K562 (cell line): ENCODE results near the gene PEPD. TPM values are rescaled to one million over a fixed set of nuclear protein-coding genes. Genes with fewer than 3 reads are reported as not detected.

Source experiments
- ATAC-seq: fragments of 200-7000 bp; cut with Tn5 transposase; 3 replicates; pipeline ENCODE4 v1.9.1; 2020; ENCODE audit warnings: moderate library complexity
- BruUV-seq: library from RNA; stranded (reverse); fragments of 400-500 nt; replicated peaks from 2 replicates; lab custom pipeline; 2021; lab: Mats Ljungman, UMichigan
- CTCF ChIA-PET: fragments of 300-600 bp; formaldehyde crosslinking; extraction: SDS; loops from one replicate; lab custom pipeline; 2021; ENCODE audit warnings: low intra/inter-chr PET ratio; lab: Yijun Ruan, JAX
- POLR2A ChIA-PET: fragments of 300-600, 350-650 bp; sonication (Branson Sonifier 250); formaldehyde crosslinking; extraction: SDS; loops from one replicate; lab custom pipeline; 2021; ENCODE audit warnings: antibody characterized with exemption, inconsistent platforms; lab: Yijun Ruan, JAX
- DNase-seq, 4 experiments: peaks; one replicate each; pipeline versions ENCODE4 v3.0.0 to v3.0.0-alpha.2; 2011 to 2018; ENCODE audit warnings: low spot score in 3 of 4, mixed read lengths in 3 of 4; ENCODE audit errors: extremely low read depth in 1 of 4
- FAIRE-seq: peaks from 2 replicates; lab custom pipeline; 2011; peaks lifted over from hg19 to GRCh38; lab: Jason Lieb, UNC
- H2AFZ ChIP-seq: 2 replicates; pipeline ENCODE4 v1.6.0; 2011; ENCODE audit warnings: low read depth, low read length, control low read depth, inconsistent platforms
- H3K27ac ChIP-seq: fragments of 200-600 bp; 3 replicates; pipeline ENCODE4 v1.8.0; 2011; ENCODE audit warnings: low read depth, mild to moderate bottlenecking, control low read depth, inconsistent platforms, low read length, moderate library complexity, mixed read lengths; ENCODE audit errors: extremely low read depth
- H3K27me3 ChIP-seq, 2 experiments: fragments of 300-600 bp in 1 of 2; 2 replicates in 1 of 2; 3 replicates in 1 of 2; pipeline versions ENCODE4 v1.6.0 to v1.8.0; 2011; ENCODE audit warnings: inconsistent platforms in 2 of 2, low read length in 2 of 2, mild to moderate bottlenecking in 1 of 2, mixed read lengths in 1 of 2, moderate library complexity in 1 of 2; ENCODE audit not compliant: control insufficient read depth in 2 of 2, insufficient read depth in 2 of 2
- H3K36me3 ChIP-seq: fragments of 300-600 bp; 3 replicates; pipeline ENCODE4 v1.8.0; 2011; ENCODE audit warnings: mild to moderate bottlenecking, low read length, inconsistent platforms; ENCODE audit not compliant: control insufficient read depth, insufficient read depth
- H3K4me1 ChIP-seq, 2 experiments: fragments of 200-600 bp in 1 of 2; replicated peaks in 1 of 2; 2 replicates in 1 of 2; 3 replicates in 1 of 2; pipeline versions ENCODE4 v1.5.1 to v1.8.0; 2011; ENCODE audit warnings: inconsistent platforms in 2 of 2, low read length in 2 of 2, mild to moderate bottlenecking in 1 of 2, mixed read lengths in 1 of 2, moderate library complexity in 1 of 2; ENCODE audit not compliant: control insufficient read depth in 2 of 2, insufficient read depth in 2 of 2
- H3K4me2 ChIP-seq: 2 replicates; pipeline ENCODE4 v1.6.1; 2011; ENCODE audit warnings: low read length, control low read depth, inconsistent platforms, mixed read lengths; ENCODE audit not compliant: insufficient read depth
- H3K4me3 ChIP-seq: fragments of 200-600 bp; sonication (generic), shearing (Covaris generic); 2 replicates; pipeline ENCODE4 v1.5.1; 2016; ENCODE audit warnings: control low read depth, inconsistent platforms
- H3K79me2 ChIP-seq: fragments of 200-600 bp; 3 replicates; pipeline ENCODE4 v1.8.0; 2011; ENCODE audit warnings: low read length, inconsistent platforms; ENCODE audit not compliant: control insufficient read depth, insufficient read depth
- H3K9ac ChIP-seq, 2 experiments: 2 replicates each; pipeline versions ENCODE4 v1.6.0 to v1.6.1; 2011; ENCODE audit warnings: low read depth in 2 of 2, low read length in 2 of 2, control low read depth in 1 of 2, inconsistent platforms in 1 of 2, mild to moderate bottlenecking in 1 of 2, mixed read lengths in 1 of 2; ENCODE audit not compliant: insufficient read depth in 1 of 2
- H3K9me1 ChIP-seq: one replicate; pipeline ENCODE4 v1.6.0; 2011; ENCODE audit warnings: inconsistent platforms, mild to moderate bottlenecking, low read length, moderate library complexity; ENCODE audit not compliant: control insufficient read depth, insufficient read depth
- H3K9me3 ChIP-seq: replicated peaks from 2 replicates; pipeline ENCODE4 v1.5.1; 2011; ENCODE audit warnings: low read depth, low read length, inconsistent platforms; ENCODE audit not compliant: control insufficient read depth, insufficient read depth
- H4K20me1 ChIP-seq: replicated peaks from 2 replicates; pipeline ENCODE4 v1.6.1; 2011; ENCODE audit warnings: low read length, inconsistent platforms, mixed read lengths; ENCODE audit not compliant: control insufficient read depth, insufficient read depth
- ATF7 ChIP-seq: fragments of 450-650 bp; IDR thresholded peaks from 2 replicates; pipeline ENCODE4 v1.7.1; 2014; ENCODE audit warnings: mild to moderate bottlenecking, moderate library complexity
- DACH1 ChIP-seq: fragments of 450-650 bp; IDR thresholded peaks from 2 replicates; pipeline ENCODE4 v1.6.1; 2018; ENCODE audit not compliant: partially characterized antibody
- FOSL1 ChIP-seq: fragments of 200-800 bp; sonication (Bioruptor generic); conservative IDR thresholded peaks from 2 replicates; pipeline ENCODE4 v1.6.1; 2016; ENCODE audit warnings: missing genetic modification characterization, missing compliant biosample characterization
- FOXP1 ChIP-seq: sonication (generic); formaldehyde crosslinking; IDR thresholded peaks from 2 replicates; pipeline ENCODE4 v1.8.0; 2022; ENCODE audit warnings: mild to moderate bottlenecking, missing genetic modification reagents
- GMEB1 ChIP-seq: fragments of 250-450 bp; sonication (Bioruptor Pico); IDR thresholded peaks from 2 replicates; pipeline ENCODE4 v1.4.0; 2020; ENCODE audit warnings: mild to moderate bottlenecking
- MTF1 ChIP-seq: fragments of 250-450 bp; sonication (Bioruptor Pico); IDR thresholded peaks from 2 replicates; pipeline ENCODE4 v1.9.0; 2021; ENCODE audit warnings: moderate library complexity, mild to moderate bottlenecking, inconsistent platforms, borderline replicate concordance
- MXI1 ChIP-seq: IDR thresholded peaks from 2 replicates; pipeline ENCODE4 v1.6.1; 2011; ENCODE audit warnings: low read depth, mild to moderate bottlenecking, improper control_type of control experiment, low read length
- MYC ChIP-seq, 2 experiments: fragments of 250-450 bp in 1 of 2; sonication (Bioruptor Pico) in 1 of 2; IDR thresholded peaks; 2 replicates each; pipeline versions ENCODE4 v1.5.1 to v1.6.1; 2012 to 2021; ENCODE audit warnings: low read depth in 2 of 2, borderline replicate concordance in 1 of 2, improper control_type of control experiment in 1 of 2, low read length in 1 of 2, mild to moderate bottlenecking in 1 of 2, moderate library complexity in 1 of 2
- OTX1 ChIP-seq: fragments of 450-650 bp; formaldehyde crosslinking; IDR thresholded peaks from 2 replicates; pipeline ENCODE4 v1.4.0; 2022; ENCODE audit warnings: mild to moderate bottlenecking
- SLC30A9 ChIP-seq: fragments of 250-450 bp; sonication (Bioruptor Pico); IDR thresholded peaks from 2 replicates; pipeline ENCODE4 v1.8.0; 2022; ENCODE audit warnings: mild to moderate bottlenecking, moderate library complexity
- TCF15 ChIP-seq: fragments of 250-450 bp; sonication (Bioruptor Pico); IDR thresholded peaks from 2 replicates; pipeline ENCODE4 v1.8.0; 2022; ENCODE audit warnings: moderate library complexity, mild to moderate bottlenecking, inconsistent platforms
- TRIM28 ChIP-seq: fragments of 450-650 bp; IDR thresholded peaks from 2 replicates; pipeline ENCODE4 v1.6.1; 2017
- ZNF184 ChIP-seq: sonication (generic); formaldehyde crosslinking; IDR thresholded peaks from 2 replicates; pipeline ENCODE4 v1.5.0; 2020; ENCODE audit warnings: missing genetic modification reagents
- ZNF347 ChIP-seq: fragments of 450-650 bp; formaldehyde crosslinking; IDR thresholded peaks from 2 replicates; pipeline ENCODE4 v1.4.0; 2020; ENCODE audit warnings: low read depth, mild to moderate bottlenecking, moderate library complexity
- ZNF584 ChIP-seq: fragments of 200-800 bp; sonication (Bioruptor generic); IDR thresholded peaks from 2 replicates; pipeline ENCODE4 v1.6.1; 2016; ENCODE audit warnings: low read depth, mild to moderate bottlenecking, missing genetic modification characterization, missing compliant biosample characterization
- WGBS: fragments of 100-300 bp; shearing (Covaris generic); methylation state at CpG from one replicate; pipeline ENCODE4 v1.1.6; 2016; ENCODE audit warnings: low coverage, mixed read lengths; ENCODE audit not compliant: insufficient coverage; ENCODE audit errors: missing lambda C conversion rate; 5-methylcytosine and 5-hydroxymethylcytosine counted together
- in situ Hi-C: fragments of 300-500 bp; cut with MboI; formaldehyde crosslinking; loops from 4 replicates; pipeline ENCODE4 v1.15.0; 2018; ENCODE audit warnings: inconsistent platforms, mixed read lengths
- intact Hi-C: fragments of 100-400 bp; cut with micrococcal nuclease; formaldehyde crosslinking; loops from 2 replicates; pipeline ENCODE4 v1.14.2; 2022
- polyA plus RNA-seq, 8 experiments: library from polyadenylated mRNA; depleted of rRNA in 4 of 8; stranded (reverse) in 5 of 8; unstranded in 3 of 8; fragments of >200 nt; fragmentation: Nextera tagmentation in 2 of 8; fragmentation: Illumina TruSeq in 1 of 8; extraction: Ambion mirVana in 2 of 8; extraction: Trizol in 1 of 8; gene quantifications; 2 replicates each; pipeline versions ENCODE4 v1.2.1 to v1.2.3, GENCODE V29; 2011 to 2014; ENCODE audit warnings: inconsistent platforms in 1 of 8, missing spikeins in 1 of 8
- total RNA-seq, 7 experiments: library from RNA; depleted of rRNA in 6 of 7; stranded (reverse); fragments of >200 nt in 6 of 7; fragmentation: Illumina TruSeq in 2 of 7; extraction: Trizol in 2 of 7; gene quantifications; 2 replicates each; pipeline versions ENCODE4 v1.2.1 to v1.2.3, GENCODE V29; 2011 to 2021; ENCODE audit warnings: low replicate concordance in 1 of 7

The PEPD gene
- total and polyA plus RNA-seq, 9 of the 15 experiments (the other 6 are each of a cell fraction or from before 2014, with no cell fraction given): 1.3 to 19.2 (median 16.0) TPM

- intact Hi-C loops (no loop called here), in situ Hi-C loops (no loop called here)
- no peak overlapping the region; a peak in 1 of 4 replicates for H3K9ac ChIP-seq
- ChIA-PET CTCF (no interaction called here), POLR2A (interaction anchor here (0.7 kb wide), 1 partner anchor 9 kb away, joined by 3 read pairs; no protein-coding TSS in a partner anchor)
- no peaks in the 10 kb centered on the region for H3K9me3 ChIP-seq
- no peak for DNase-seq
- no TSS peak for BruUV-seq
- no peaks in the 10 kb centered on the region for H3K36me3 ChIP-seq
- H3K27ac ChIP-seq: no peak overlapping the region
- WGBS: 4% methylated on average over 15 of the region's 20 CpGs
- H3K4me1 ChIP-seq: peaks cover 0 to 4% of the 10 kb centered on the region in 2 experiments; a peak in 2 of 5 replicates
- H3K79me2 ChIP-seq: no peaks in the 10 kb centered on the region
- peaks cover 18% of the 10 kb centered on the region for H4K20me1 ChIP-seq
- TF ChIP-seq FOXP1 (no peak), TCF15 (CRISPR knock-in tag) (no peak), ZNF347 (CRISPR knock-in tag) (no peak), ZNF184 (no peak), MTF1 (CRISPR knock-in tag) (no peak), SLC30A9 (CRISPR knock-in tag) (no peak), MYC (IDR thresholded peaks at IDR 0.05; ENCODE audit: low read depth, low read length) (no peak), MYC (CRISPR knock-in tag; IDR thresholded peaks at IDR 0.05; ENCODE audit: borderline replicate concordance, low read depth) (no peak), DACH1 (no peak), OTX1 (CRISPR knock-in tag) (no peak), FOSL1 (tag) (no peak), TRIM28 (no peak), ZNF584 (CRISPR knock-in tag) (no peak), MXI1 (no peak), GMEB1 (no peak), ATF7 (no peak)
- peaks cover 7 to 27% of the 10 kb centered on the region in 2 experiments; a peak in 2 of 5 replicates for H3K27me3 ChIP-seq
- no peak overlapping the region for H2AFZ ChIP-seq
- no peak for ATAC-seq
- FAIRE-seq: no peak
- H3K4me2 ChIP-seq: no peak overlapping the region
- H3K4me3 ChIP-seq: no peak overlapping the region
- no peaks in the 10 kb centered on the region for H3K9me1 ChIP-seq
Observed at GRCh38 chr19:33469171-33470039, 52.2 kb downstream of the PEPD start.
